ENCODE data around the gene SERPINA6. TPM values are rescaled to one million over a fixed set of nuclear protein-coding genes. Genes with fewer than 3 reads are reported as not detected.

SERPINA6 gene
- polyA plus RNA-seq, 1 donor (not counting 4 experiments of a cell fraction or from before 2014, with no cell fraction given) = not detected

GRCh38 chr14:94368243-94368590, 45.1 kb upstream of the SERPINA6 start:
- Histone ChIP-seq H3K9me1 (ENCODE audit: control insufficient read depth, extremely low read depth, insufficient read depth, low read length) (no peaks in the 10 kb centered on the region), H3K27ac (ENCODE audit: control insufficient read depth, insufficient read depth, low read length) (no peak overlapping the region), H3K27me3 (ENCODE audit: control insufficient read depth, extremely low read depth, insufficient read depth, low read length) (no peaks in the 10 kb centered on the region), H3K4me2 (ENCODE audit: control insufficient read depth, extremely low read depth, insufficient read depth, low read depth, low read length) (no peak overlapping the region), H2AFZ (ENCODE audit: control insufficient read depth, low read length) (no peak overlapping the region), H3K4me1 (ENCODE audit: control insufficient read depth, extremely low read depth, insufficient read depth, low read length) (peaks cover under 1% of the 10 kb centered on the region), H4K20me1 (ENCODE audit: control insufficient read depth, extremely low read depth, insufficient read depth, low read length) (no peaks in the 10 kb centered on the region), H3K9me3 (ENCODE audit: control insufficient read depth, low read depth, low read length) (no peaks in the 10 kb centered on the region), H3K4me3 (ENCODE audit: control insufficient read depth in 2 of 3, extremely low read depth in 1 of 3, insufficient read depth in 2 of 3, low read depth in 1 of 3, low read length in 3 of 3) (no peak overlapping the region), H3K9ac (ENCODE audit: control insufficient read depth, extremely low read depth, insufficient read depth, low read length) (no peak overlapping the region), H3K79me2 (ENCODE audit: control insufficient read depth, insufficient read depth, low read length) (no peaks in the 10 kb centered on the region), H3K36me3 (ENCODE audit: control insufficient read depth in 2 of 2, extremely low read depth in 1 of 2, insufficient read depth in 2 of 2, low read length in 2 of 2) (no peaks in the 10 kb centered on the region)
- no peak for TF ChIP-seq CTCF (optimal IDR thresholded peaks at IDR 0.05 in 1 of 3, IDR thresholded peaks at IDR 0.05 in 1 of 3, conservative IDR thresholded peaks at IDR 0.05 in 1 of 3; ENCODE audit: extremely low read depth in 1 of 3, insufficient read depth in 2 of 3, low read length in 3 of 3)
- TF ChIP-seq EZH2 (IDR thresholded peaks at IDR 0.05; ENCODE audit: low read length) = no peak
- dilution Hi-C loops (cut with MboI; ENCODE audit: extremely low pct_ligation_motif_present, low sequenced_read_pairs) = no loop called here
- no peak for FAIRE-seq
- DNase-seq (ENCODE audit: low read depth, low spot score) = no peak

- H3K4me3 ChIP-seq (ENCODE audit: control insufficient read depth in 2 of 3, extremely low read depth in 1 of 3, insufficient read depth in 2 of 3, low read depth in 1 of 3, low read length in 3 of 3) = no peak overlapping the region
- dilution Hi-C loops (cut with MboI; ENCODE audit: extremely low pct_ligation_motif_present, low sequenced_read_pairs) = no loop called here
- no peak for TF ChIP-seq EZH2 (IDR thresholded peaks at IDR 0.05; ENCODE audit: low read length)
- no peak for TF ChIP-seq CTCF (optimal IDR thresholded peaks at IDR 0.05 in 1 of 3, IDR thresholded peaks at IDR 0.05 in 1 of 3, conservative IDR thresholded peaks at IDR 0.05 in 1 of 3; ENCODE audit: extremely low read depth in 1 of 3, insufficient read depth in 2 of 3, low read length in 3 of 3)
Measured at GRCh38 chr14:94367347-94368242, 44.5 kb upstream of the SERPINA6 start.

More at GRCh38 chr14:94367347-94368242, 44.5 kb upstream of the SERPINA6 start:
- H3K36me3 ChIP-seq (ENCODE audit: control insufficient read depth in 2 of 2, extremely low read depth in 1 of 2, insufficient read depth in 2 of 2, low read length in 2 of 2) = no peaks in the 10 kb centered on the region
- no peaks in the 10 kb centered on the region for H4K20me1 ChIP-seq (ENCODE audit: control insufficient read depth, extremely low read depth, insufficient read depth, low read length)
- H3K27me3 ChIP-seq (ENCODE audit: control insufficient read depth, extremely low read depth, insufficient read depth, low read length) = no peaks in the 10 kb centered on the region
- FAIRE-seq = no peak
- no peaks in the 10 kb centered on the region for H3K9me3 ChIP-seq (ENCODE audit: control insufficient read depth, low read depth, low read length)
- H3K4me1 ChIP-seq (ENCODE audit: control insufficient read depth, extremely low read depth, insufficient read depth, low read length) = no peaks in the 10 kb centered on the region
- H3K4me2 ChIP-seq (ENCODE audit: control insufficient read depth, extremely low read depth, insufficient read depth, low read depth, low read length) = no peak overlapping the region
- no peak overlapping the region for H3K9ac ChIP-seq (ENCODE audit: control insufficient read depth, extremely low read depth, insufficient read depth, low read length)
- DNase-seq (ENCODE audit: low read depth, low spot score) = no peak
- no peak overlapping the region for H3K27ac ChIP-seq (ENCODE audit: control insufficient read depth, insufficient read depth, low read length)
- H3K79me2 ChIP-seq (ENCODE audit: control insufficient read depth, insufficient read depth, low read length) = no peaks in the 10 kb centered on the region
- H3K9me1 ChIP-seq (ENCODE audit: control insufficient read depth, extremely low read depth, insufficient read depth, low read length) = no peaks in the 10 kb centered on the region
- H2AFZ ChIP-seq (ENCODE audit: control insufficient read depth, low read length) = no peak overlapping the region
